HEK293 (cell line): ENCODE results near the gene GREM1.

ENCODE experiments used
- CTCF ChIA-PET: fragments of 350-600 bp; formaldehyde crosslinking; extraction: SDS; loops from one replicate; lab custom pipeline; 2021; ENCODE audit warnings: antibody characterized with exemption; lab: Yijun Ruan, JAX
- POLR2A ChIA-PET: fragments of 300-600 bp; formaldehyde crosslinking; extraction: SDS; loops from one replicate; lab custom pipeline; 2020; ENCODE audit warnings: antibody characterized with exemption, inconsistent platforms; lab: Yijun Ruan, JAX
- H3K27ac ChIP-seq: fragments of 200-500 bp; sonication (Bioruptor generic); 2 replicates; pipeline ENCODE4 v1.5.1; 2014; ENCODE audit warnings: low read depth, low read length, control low read depth, inconsistent platforms; ENCODE audit errors: extremely low read depth
- H3K36me3 ChIP-seq, 2 experiments: fragments of 200-500 bp in 1 of 2; sonication (Bioruptor generic) in 1 of 2; 1 replicate in 1 of 2; 2 replicates in 1 of 2; pipeline ENCODE4 v1.5.1; 2014 to 2017; ENCODE audit warnings: inconsistent platforms in 2 of 2, low read length in 2 of 2; ENCODE audit not compliant: control insufficient read depth in 2 of 2, insufficient read depth in 1 of 2
- H3K4me1 ChIP-seq: fragments of 200-500 bp; sonication (Bioruptor generic); 2 replicates; pipeline ENCODE4 v1.5.1; 2014; ENCODE audit warnings: mild to moderate bottlenecking, low read length, inconsistent platforms; ENCODE audit not compliant: control insufficient read depth, insufficient read depth
- H3K4me3 ChIP-seq: 2 replicates; pipeline ENCODE4 v1.5.1; 2011; ENCODE audit warnings: low read depth, mild to moderate bottlenecking, control low read depth, low read length, moderate library complexity
- H3K9me3 ChIP-seq: fragments of 200-500 bp; sonication (Bioruptor generic); 2 replicates; pipeline ENCODE4 v1.5.1; 2014; ENCODE audit warnings: low read depth, low read length, inconsistent platforms; ENCODE audit not compliant: control insufficient read depth, insufficient read depth
- FEZF1 ChIP-seq: fragments of 450-650 bp; formaldehyde crosslinking; IDR thresholded peaks from 2 replicates; pipeline ENCODE4 v1.5.1; 2016; ENCODE audit warnings: missing biosample characterization, missing genetic modification characterization
- HOXC10 ChIP-seq: sonication (generic); formaldehyde crosslinking; IDR thresholded peaks from 2 replicates; pipeline ENCODE4 v1.8.1; 2023; ENCODE audit warnings: mild to moderate bottlenecking, missing genetic modification reagents
- KLF9 ChIP-seq: fragments of 450-650 bp; formaldehyde crosslinking; IDR thresholded peaks from 2 replicates; pipeline ENCODE4 v1.5.1; 2016; ENCODE audit warnings: missing biosample characterization, missing genetic modification characterization, low read depth
- YY1 ChIP-seq: fragments of 450-650 bp; formaldehyde crosslinking; IDR thresholded peaks from 2 replicates; pipeline ENCODE4 v1.5.1; 2018; ENCODE audit warnings: missing biosample characterization, missing genetic modification characterization
- ZBTB49 ChIP-seq: fragments of 450-650 bp; formaldehyde crosslinking; IDR thresholded peaks from 2 replicates; pipeline ENCODE4 v1.5.1; 2016; ENCODE audit warnings: missing biosample characterization, missing genetic modification characterization, low read depth
- ZBTB7A ChIP-seq: fragments of 450-650 bp; formaldehyde crosslinking; IDR thresholded peaks from 2 replicates; pipeline ENCODE4 v1.5.1; 2016; ENCODE audit warnings: low read depth, missing biosample characterization, missing genetic modification characterization
- ZFHX2 ChIP-seq: fragments of 450-650 bp; formaldehyde crosslinking; conservative IDR thresholded peaks from 2 replicates; pipeline ENCODE4 v1.5.1; 2016; ENCODE audit warnings: missing biosample characterization, missing genetic modification characterization
- ZNF155 ChIP-seq: fragments of 450-650 bp; formaldehyde crosslinking; IDR thresholded peaks from 2 replicates; pipeline ENCODE4 v1.5.1; 2016; ENCODE audit warnings: missing biosample characterization, missing genetic modification characterization
- ZNF184 ChIP-seq: fragments of 450-650 bp; IDR thresholded peaks from 2 replicates; pipeline ENCODE4 v1.5.1; 2018; ENCODE audit warnings: missing biosample characterization, mild to moderate bottlenecking, missing genetic modification characterization
- ZNF221 ChIP-seq: fragments of 450-650 bp; formaldehyde crosslinking; IDR thresholded peaks from 2 replicates; pipeline ENCODE4 v1.5.1; 2017; ENCODE audit warnings: missing biosample characterization, missing genetic modification characterization, borderline replicate concordance
- ZNF223 ChIP-seq: fragments of 450-650 bp; formaldehyde crosslinking; IDR thresholded peaks from 2 replicates; pipeline ENCODE4 v1.5.1; 2016; ENCODE audit warnings: missing biosample characterization, missing genetic modification characterization
- ZNF24 ChIP-seq: fragments of 450-650 bp; formaldehyde crosslinking; IDR thresholded peaks from 2 replicates; pipeline ENCODE4 v1.5.1; 2016; ENCODE audit warnings: missing biosample characterization, missing genetic modification characterization
- ZNF280D ChIP-seq: fragments of 450-650 bp; formaldehyde crosslinking; IDR thresholded peaks from 2 replicates; pipeline ENCODE4 v1.5.1; 2016; ENCODE audit warnings: missing biosample characterization, missing genetic modification characterization
- ZNF350 ChIP-seq: fragments of 450-650 bp; formaldehyde crosslinking; IDR thresholded peaks from 2 replicates; pipeline ENCODE4 v1.5.0; 2017; ENCODE audit warnings: missing biosample characterization, mild to moderate bottlenecking, missing genetic modification characterization
- ZNF423 ChIP-seq: fragments of 450-650 bp; formaldehyde crosslinking; IDR thresholded peaks from 2 replicates; pipeline ENCODE4 v1.5.1; 2016; ENCODE audit warnings: missing biosample characterization, missing genetic modification characterization
- ZNF426 ChIP-seq: fragments of 450-650 bp; formaldehyde crosslinking; IDR thresholded peaks from 2 replicates; pipeline ENCODE4 v1.5.1; 2017; ENCODE audit warnings: missing biosample characterization, missing genetic modification characterization, mild to moderate bottlenecking, inconsistent platforms, moderate library complexity
- ZNF48 ChIP-seq: fragments of 450-650 bp; formaldehyde crosslinking; IDR thresholded peaks from 2 replicates; pipeline ENCODE4 v1.5.1; 2016; ENCODE audit warnings: missing biosample characterization, missing genetic modification characterization
- ZNF521 ChIP-seq: fragments of 450-650 bp; formaldehyde crosslinking; IDR thresholded peaks from 2 replicates; pipeline ENCODE4 v1.5.1; 2017; ENCODE audit warnings: missing biosample characterization, mild to moderate bottlenecking, missing genetic modification characterization
- ZNF558 ChIP-seq: fragments of 450-650 bp; formaldehyde crosslinking; IDR thresholded peaks from 2 replicates; pipeline ENCODE4 v1.5.1; 2016; ENCODE audit warnings: missing biosample characterization, missing genetic modification characterization
- ZSCAN30 ChIP-seq: fragments of 450-650 bp; IDR thresholded peaks from 2 replicates; pipeline ENCODE4 v1.5.1; 2018; ENCODE audit warnings: missing biosample characterization, mild to moderate bottlenecking, missing genetic modification characterization, moderate library complexity
- TF ChIP-seq, protein P1 (sequence below): fragments of 450-650 bp; formaldehyde crosslinking; IDR thresholded peaks from 2 replicates; pipeline ENCODE4 v1.5.1; 2017; ENCODE audit warnings: missing biosample characterization, missing genetic modification characterization
- TF ChIP-seq, protein P2 (sequence below): fragments of 450-650 bp; formaldehyde crosslinking; conservative IDR thresholded peaks from 2 replicates; pipeline ENCODE4 v1.5.1; 2016; ENCODE audit warnings: low read depth, missing biosample characterization, missing genetic modification characterization

GREM1 gene

DNA sequence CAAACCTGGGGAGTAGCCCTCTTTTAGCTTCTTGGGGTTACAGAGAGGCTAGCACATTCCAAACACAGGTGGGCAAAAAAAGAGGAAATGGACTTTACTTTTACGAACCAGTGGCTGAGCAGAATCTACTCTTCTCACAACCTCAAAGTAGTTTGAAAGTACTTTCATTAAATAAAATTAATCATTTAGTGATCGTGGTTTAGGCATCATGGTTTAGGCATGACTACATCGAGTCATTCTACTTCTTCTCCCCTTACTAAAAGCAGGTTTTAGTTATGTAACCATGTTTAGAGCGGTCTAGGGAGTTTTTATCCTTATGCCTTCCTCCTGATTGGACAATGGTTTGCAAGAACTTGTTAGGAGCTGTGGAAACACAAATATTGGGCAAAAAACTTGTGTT lies 2.5 kb upstream of the GREM1 start:
- no peak overlapping the region for H3K27ac ChIP-seq
- ChIA-PET POLR2A (interaction anchor here (1.0 kb wide), 1 partner anchor 75 kb away, joined by 4 read pairs; no protein-coding TSS in a partner anchor), CTCF (interaction anchor here (0.7 kb wide), 1 partner anchor 129 kb away, joined by 4 read pairs; no protein-coding TSS in a partner anchor)

DNA sequence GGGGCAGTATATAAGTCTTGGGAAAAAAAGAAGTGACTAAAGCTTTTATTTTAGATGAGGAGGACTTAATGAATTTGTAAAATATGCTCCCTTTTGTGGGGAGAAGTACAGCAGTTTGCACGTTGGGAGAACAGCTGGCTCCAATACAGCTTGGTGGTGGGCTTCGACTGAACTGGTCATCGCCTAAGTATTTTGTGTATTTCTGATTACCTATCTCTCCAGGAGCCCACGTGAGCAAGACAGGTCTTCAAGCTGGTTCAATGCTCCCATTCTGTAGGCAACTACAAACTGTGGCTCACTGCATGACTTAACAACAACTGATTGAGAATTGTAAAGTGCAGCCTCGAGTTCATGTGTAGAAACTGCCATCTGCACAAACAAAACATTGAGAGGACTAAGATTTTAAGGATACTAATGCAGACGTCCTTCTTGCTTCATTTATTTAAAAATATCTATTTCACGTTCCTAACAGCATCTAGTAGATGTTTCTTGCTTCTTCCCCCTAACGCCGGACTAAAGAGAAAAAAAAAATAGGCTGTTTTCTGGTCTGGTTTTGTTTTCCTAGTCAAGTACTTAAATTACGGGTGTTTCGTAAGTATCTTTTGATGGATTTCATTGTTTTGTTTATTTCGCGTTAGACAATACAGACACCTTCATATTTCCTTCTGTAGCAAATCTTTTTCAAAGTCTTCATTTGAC lies 1.4 kb upstream of the GREM1 start:
- no peak overlapping the region for H3K4me3 ChIP-seq
- CTCF ChIA-PET = interaction anchor here (0.7 kb wide), 3 partner anchors 120 to 281 kb away, joined by 3 to 5 read pairs (median 4); no protein-coding TSS in a partner anchor
- peaks cover 2% of the 10 kb centered on the region; the same call in 1 of the 2 replicates for H3K4me1 ChIP-seq
- no peaks in the 10 kb centered on the region for H3K9me3 ChIP-seq
- H3K36me3 ChIP-seq = no peaks in the 10 kb centered on the region
- POLR2A ChIA-PET = no interaction called here
- no peak overlapping the region for H3K27ac ChIP-seq
- TF ChIP-seq FEZF1 (no peak), ZNF223 (tag by site-specific recombination) (no peak), KLF9 (no peak), ZNF48 (tag by site-specific recombination) (no peak), ZBTB7A (no peak), ZSCAN30 (tag by site-specific recombination) (no peak), ZNF558 (no peak), ZNF280D (tag by site-specific recombination) (no peak), ZNF423 (no peak), YY1 (no peak)
- TF ChIP-seq, protein P1, sequence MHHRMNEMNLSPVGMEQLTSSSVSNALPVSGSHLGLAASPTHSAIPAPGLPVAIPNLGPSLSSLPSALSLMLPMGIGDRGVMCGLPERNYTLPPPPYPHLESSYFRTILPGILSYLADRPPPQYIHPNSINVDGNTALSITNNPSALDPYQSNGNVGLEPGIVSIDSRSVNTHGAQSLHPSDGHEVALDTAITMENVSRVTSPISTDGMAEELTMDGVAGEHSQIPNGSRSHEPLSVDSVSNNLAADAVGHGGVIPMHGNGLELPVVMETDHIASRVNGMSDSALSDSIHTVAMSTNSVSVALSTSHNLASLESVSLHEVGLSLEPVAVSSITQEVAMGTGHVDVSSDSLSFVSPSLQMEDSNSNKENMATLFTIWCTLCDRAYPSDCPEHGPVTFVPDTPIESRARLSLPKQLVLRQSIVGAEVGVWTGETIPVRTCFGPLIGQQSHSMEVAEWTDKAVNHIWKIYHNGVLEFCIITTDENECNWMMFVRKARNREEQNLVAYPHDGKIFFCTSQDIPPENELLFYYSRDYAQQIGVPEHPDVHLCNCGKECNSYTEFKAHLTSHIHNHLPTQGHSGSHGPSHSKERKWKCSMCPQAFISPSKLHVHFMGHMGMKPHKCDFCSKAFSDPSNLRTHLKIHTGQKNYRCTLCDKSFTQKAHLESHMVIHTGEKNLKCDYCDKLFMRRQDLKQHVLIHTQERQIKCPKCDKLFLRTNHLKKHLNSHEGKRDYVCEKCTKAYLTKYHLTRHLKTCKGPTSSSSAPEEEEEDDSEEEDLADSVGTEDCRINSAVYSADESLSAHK (tag by site-specific recombination) = no peak

More for the DNA sequence above, 2.5 kb upstream of the GREM1 start:
- Histone ChIP-seq H3K36me3 (no peaks in the 10 kb centered on the region), H3K4me3 (no peak overlapping the region), H3K4me1 (peaks cover 2% of the 10 kb centered on the region; the same call in 1 of the 2 replicates), H3K9me3 (no peaks in the 10 kb centered on the region)
- no peak for TF ChIP-seq ZNF423
- TF ChIP-seq ZBTB49 (tag by site-specific recombination) = no peak
- no peak for TF ChIP-seq ZNF221 (tag by site-specific recombination)
- TF ChIP-seq ZNF184 = no peak
- TF ChIP-seq ZNF24 (tag by site-specific recombination) = no peak
- no peak for TF ChIP-seq ZNF350 (tag by site-specific recombination)
- no peak for TF ChIP-seq ZNF521 (tag by site-specific recombination)
- TF ChIP-seq, protein P2, sequence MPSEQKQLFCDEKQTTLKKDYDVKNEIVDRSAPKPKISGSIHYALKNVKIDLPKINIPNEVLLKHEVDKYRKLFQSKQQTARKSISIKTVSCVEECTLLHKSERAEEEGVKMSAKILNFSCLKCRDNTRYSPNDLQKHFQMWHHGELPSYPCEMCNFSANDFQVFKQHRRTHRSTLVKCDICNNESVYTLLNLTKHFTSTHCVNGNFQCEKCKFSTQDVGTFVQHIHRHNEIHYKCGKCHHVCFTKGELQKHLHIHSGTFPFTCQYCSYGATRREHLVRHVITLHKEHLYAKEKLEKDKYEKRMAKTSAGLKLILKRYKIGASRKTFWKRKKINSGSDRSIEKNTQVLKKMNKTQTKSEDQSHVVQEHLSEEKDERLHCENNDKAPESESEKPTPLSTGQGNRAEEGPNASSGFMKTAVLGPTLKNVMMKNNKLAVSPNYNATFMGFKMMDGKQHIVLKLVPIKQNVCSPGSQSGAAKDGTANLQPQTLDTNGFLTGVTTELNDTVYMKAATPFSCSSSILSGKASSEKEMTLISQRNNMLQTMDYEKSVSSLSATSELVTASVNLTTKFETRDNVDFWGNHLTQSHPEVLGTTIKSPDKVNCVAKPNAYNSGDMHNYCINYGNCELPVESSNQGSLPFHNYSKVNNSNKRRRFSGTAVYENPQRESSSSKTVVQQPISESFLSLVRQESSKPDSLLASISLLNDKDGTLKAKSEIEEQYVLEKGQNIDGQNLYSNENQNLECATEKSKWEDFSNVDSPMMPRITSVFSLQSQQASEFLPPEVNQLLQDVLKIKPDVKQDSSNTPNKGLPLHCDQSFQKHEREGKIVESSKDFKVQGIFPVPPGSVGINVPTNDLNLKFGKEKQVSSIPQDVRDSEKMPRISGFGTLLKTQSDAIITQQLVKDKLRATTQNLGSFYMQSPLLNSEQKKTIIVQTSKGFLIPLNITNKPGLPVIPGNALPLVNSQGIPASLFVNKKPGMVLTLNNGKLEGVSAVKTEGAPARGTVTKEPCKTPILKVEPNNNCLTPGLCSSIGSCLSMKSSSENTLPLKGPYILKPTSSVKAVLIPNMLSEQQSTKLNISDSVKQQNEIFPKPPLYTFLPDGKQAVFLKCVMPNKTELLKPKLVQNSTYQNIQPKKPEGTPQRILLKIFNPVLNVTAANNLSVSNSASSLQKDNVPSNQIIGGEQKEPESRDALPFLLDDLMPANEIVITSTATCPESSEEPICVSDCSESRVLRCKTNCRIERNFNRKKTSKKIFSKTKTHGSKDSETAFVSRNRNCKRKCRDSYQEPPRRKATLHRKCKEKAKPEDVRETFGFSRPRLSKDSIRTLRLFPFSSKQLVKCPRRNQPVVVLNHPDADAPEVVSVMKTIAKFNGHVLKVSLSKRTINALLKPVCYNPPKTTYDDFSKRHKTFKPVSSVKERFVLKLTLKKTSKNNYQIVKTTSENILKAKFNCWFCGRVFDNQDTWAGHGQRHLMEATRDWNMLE (tag by site-specific recombination) = no peak
- TF ChIP-seq ZNF155 = no peak
- TF ChIP-seq ZNF426 (tag by site-specific recombination) = no peak
- TF ChIP-seq ZFHX2 (tag by site-specific recombination) = no peak
- no peak for TF ChIP-seq HOXC10 (CRISPR knock-in tag)
